ENCODE measurements around the gene EZH1.

GRCh38 chr17:42782166-42783061 lies 37.6 kb upstream of the EZH1 start:
- TF ChIP-seq PATZ1 (CRISPR knock-in tag; IDR thresholded peaks at IDR 0.05; ENCODE audit: borderline replicate concordance) (no peak), GLIS3 (CRISPR knock-in tag; IDR thresholded peaks at IDR 0.05) (no peak), ZFP3 (CRISPR knock-in tag; IDR thresholded peaks at IDR 0.05) (no peak), RARB (CRISPR knock-in tag; IDR thresholded peaks at IDR 0.05) (no peak), BACH2 (CRISPR knock-in tag; IDR thresholded peaks at IDR 0.05; ENCODE audit: borderline replicate concordance) (no peak), TCF4 (CRISPR knock-in tag; IDR thresholded peaks at IDR 0.05; ENCODE audit: borderline replicate concordance) (no peak)

Measured in SK-N-SH treated with all-trans-retinoic acid at 6 μM for 48 hours (cell line).